ENCODE measurements around the gene ZNF469.

ZNF469 gene

DNA sequence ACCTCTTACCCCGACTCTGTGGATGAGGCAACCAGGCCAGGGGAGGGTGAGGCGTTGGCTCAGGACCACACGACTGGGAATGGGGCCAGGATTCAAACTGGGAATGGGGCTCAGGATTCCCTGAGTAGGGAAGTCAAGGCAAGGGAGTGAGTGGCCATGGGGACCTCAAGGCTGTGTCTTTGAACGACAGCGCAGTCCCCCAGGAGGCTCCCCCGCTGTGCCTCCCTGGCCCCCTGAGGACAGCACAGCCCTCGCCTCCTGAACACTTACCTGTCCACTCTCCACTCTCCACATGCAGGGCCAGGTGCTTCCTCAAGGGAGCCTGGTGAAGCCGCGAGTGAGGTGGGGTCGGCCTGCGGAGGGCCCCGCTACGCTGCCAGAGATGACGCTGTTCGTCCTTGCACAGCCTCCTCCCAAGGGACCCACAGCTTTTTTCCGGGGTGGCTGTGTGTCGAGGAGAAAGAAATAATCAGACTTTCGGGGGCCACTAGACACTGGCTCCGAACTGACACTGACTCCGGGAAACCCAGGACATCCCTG is 6.9 kb downstream of the ZNF469 start:
- H3K4me3 ChIP-seq (ENCODE audit: low read length), result no peak overlapping the region
- no peak for TF ChIP-seq EZH2phosphoT487 (IDR thresholded peaks at IDR 0.05; ENCODE audit: low read depth)
- no peak for TF ChIP-seq CTCF (IDR thresholded peaks at IDR 0.05; ENCODE audit: low read depth, low read length)
- peaks cover 8% of the 10 kb centered on the region; the same call in 1 of the 2 replicates for H3K27me3 ChIP-seq (ENCODE audit: low read depth, low read length)
- H3K9me3 ChIP-seq (ENCODE audit: insufficient read depth, low read length), result no peaks in the 10 kb centered on the region
- no peak overlapping the region for H3K9ac ChIP-seq (ENCODE audit: low read length)
- no peaks in the 10 kb centered on the region for H3K79me2 ChIP-seq (ENCODE audit: low read length)
- no peaks in the 10 kb centered on the region for H3K36me3 ChIP-seq (replicated peaks; ENCODE audit: low read depth, low read length)
- H2AFZ ChIP-seq (ENCODE audit: low read depth, low read length), result no peak overlapping the region
- H3K27ac ChIP-seq (ENCODE audit: low read length), result no peak overlapping the region
- no peaks in the 10 kb centered on the region for H3K4me1 ChIP-seq (ENCODE audit: low read length)
- no peaks in the 10 kb centered on the region for H4K20me1 ChIP-seq (ENCODE audit: insufficient read depth, low read length)
- H3K4me2 ChIP-seq (ENCODE audit: low read length), result no peak overlapping the region

DNA sequence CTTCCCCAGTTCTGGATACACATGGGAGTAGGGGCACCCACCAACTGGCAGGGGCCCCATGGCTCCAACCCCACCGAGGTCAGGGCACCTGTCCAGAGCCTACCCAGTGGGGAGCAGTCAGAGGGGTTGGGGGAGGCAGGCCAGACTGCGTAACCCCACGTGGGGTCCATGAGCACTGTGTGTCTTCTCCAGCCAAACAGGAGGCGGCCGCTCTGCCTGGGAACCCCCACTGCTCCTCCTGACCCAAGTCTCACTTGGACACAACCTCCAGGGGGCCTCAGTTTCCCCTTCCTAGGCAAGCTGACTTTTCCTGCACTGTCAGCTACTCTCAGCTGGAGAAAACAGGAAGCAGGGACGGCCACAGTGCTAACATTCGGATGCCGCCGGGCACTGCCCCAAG is 7.5 kb downstream of the ZNF469 start:
- Histone ChIP-seq H3K27me3 (ENCODE audit: low read depth, low read length) (peaks cover 8% of the 10 kb centered on the region; the same call in 1 of the 2 replicates), H3K4me1 (ENCODE audit: low read length) (no peaks in the 10 kb centered on the region), H3K79me2 (ENCODE audit: low read length) (no peaks in the 10 kb centered on the region), H2AFZ (ENCODE audit: low read depth, low read length) (no peak overlapping the region), H3K4me3 (ENCODE audit: low read length) (no peak overlapping the region), H3K9ac (ENCODE audit: low read length) (no peak overlapping the region), H3K27ac (ENCODE audit: low read length) (no peak overlapping the region), H4K20me1 (ENCODE audit: insufficient read depth, low read length) (no peaks in the 10 kb centered on the region), H3K36me3 (replicated peaks; ENCODE audit: low read depth, low read length) (no peaks in the 10 kb centered on the region), H3K9me3 (ENCODE audit: insufficient read depth, low read length) (no peaks in the 10 kb centered on the region), H3K4me2 (ENCODE audit: low read length) (no peak overlapping the region)
- no peak for TF ChIP-seq EZH2phosphoT487 (IDR thresholded peaks at IDR 0.05; ENCODE audit: low read depth)

DNA sequence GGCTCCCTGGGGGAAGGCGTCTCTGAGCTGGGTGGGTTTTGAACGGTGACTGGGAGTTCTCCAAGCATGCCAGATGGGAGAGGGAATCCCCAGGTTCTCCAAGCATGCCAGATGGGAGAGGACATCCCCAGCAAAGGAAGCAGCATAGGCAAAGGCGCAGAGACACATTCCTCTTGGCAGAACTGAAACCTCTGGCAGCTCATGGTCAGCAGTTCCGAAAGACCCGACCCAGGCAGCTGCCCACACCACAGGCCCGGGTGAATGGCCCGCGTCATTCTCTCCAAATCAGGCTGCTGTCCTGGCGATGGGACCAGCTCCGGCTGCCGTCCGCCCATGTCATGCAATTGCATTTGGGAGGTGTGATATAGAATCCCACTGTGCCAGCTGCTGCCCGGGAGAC is 8.0 kb downstream of the ZNF469 start:
- peaks cover 11% of the 10 kb centered on the region for H3K27me3 ChIP-seq (ENCODE audit: low read depth, low read length)
- TF ChIP-seq EZH2phosphoT487 (IDR thresholded peaks at IDR 0.05; ENCODE audit: low read depth) (no peak), CTCF (IDR thresholded peaks at IDR 0.05; ENCODE audit: low read depth, low read length) (no peak)

GRCh38 chr16:88391144-88391850 is 8.5 kb downstream of the ZNF469 start:
- H3K27me3 ChIP-seq (ENCODE audit: low read depth, low read length), result peaks cover 17% of the 10 kb centered on the region

More for the DNA sequence above, 8.0 kb downstream of the ZNF469 start:
- Histone ChIP-seq H3K9me3 (ENCODE audit: insufficient read depth, low read length) (no peaks in the 10 kb centered on the region), H3K4me2 (ENCODE audit: low read length) (no peak overlapping the region), H3K4me3 (ENCODE audit: low read length) (no peak overlapping the region), H3K27ac (ENCODE audit: low read length) (no peak overlapping the region), H3K9ac (ENCODE audit: low read length) (no peak overlapping the region), H3K36me3 (replicated peaks; ENCODE audit: low read depth, low read length) (no peaks in the 10 kb centered on the region), H3K4me1 (ENCODE audit: low read length) (no peaks in the 10 kb centered on the region), H2AFZ (ENCODE audit: low read depth, low read length) (no peak overlapping the region), H4K20me1 (ENCODE audit: insufficient read depth, low read length) (no peaks in the 10 kb centered on the region), H3K79me2 (ENCODE audit: low read length) (no peaks in the 10 kb centered on the region)

More at GRCh38 chr16:88391144-88391850, 8.5 kb downstream of the ZNF469 start:
- Histone ChIP-seq H3K9ac (ENCODE audit: low read length) (no peak overlapping the region), H4K20me1 (ENCODE audit: insufficient read depth, low read length) (no peaks in the 10 kb centered on the region), H3K27ac (ENCODE audit: low read length) (no peak overlapping the region), H3K4me3 (ENCODE audit: low read length) (no peak overlapping the region), H3K36me3 (replicated peaks; ENCODE audit: low read depth, low read length) (no peaks in the 10 kb centered on the region), H3K4me1 (ENCODE audit: low read length) (no peaks in the 10 kb centered on the region), H2AFZ (ENCODE audit: low read depth, low read length) (no peak overlapping the region), H3K79me2 (ENCODE audit: low read length) (no peaks in the 10 kb centered on the region), H3K9me3 (ENCODE audit: insufficient read depth, low read length) (no peaks in the 10 kb centered on the region), H3K4me2 (ENCODE audit: low read length) (no peak overlapping the region)
- TF ChIP-seq CTCF (IDR thresholded peaks at IDR 0.05; ENCODE audit: low read depth, low read length) (no peak), EZH2phosphoT487 (IDR thresholded peaks at IDR 0.05; ENCODE audit: low read depth) (no peak)
